GM13977 (cell line): Measurements from ENCODE around the gene DCK.

Experiments
- DNase-seq: peaks from one replicate; pipeline ENCODE4 v3.0.0; 2012; ENCODE audit warnings: low spot score
- CTCF ChIP-seq: IDR thresholded peaks from 2 replicates; pipeline ENCODE4 v1.5.1; 2012; ENCODE audit warnings: mild to moderate bottlenecking, control low read depth; ENCODE audit not compliant: insufficient read depth; ENCODE audit errors: extremely low read depth, missing control alignments
- in situ Hi-C: fragments of 300-500 bp; cut with MboI; formaldehyde crosslinking; loops from one replicate; pipeline ENCODE4 v1.12.0; 2022; ENCODE audit warnings: low sequenced_read_pairs, low pct_unique_long_range_greater_than_20kb, mixed read lengths, inconsistent platforms; ENCODE audit not compliant: unreplicated experiment

DCK gene

GRCh38 chr4:70984106-70984505 lies 9.3 kb upstream of the DCK start:
- no peak for TF ChIP-seq CTCF
- DNase-seq, result no peak
- in situ Hi-C loops, result no loop called here

- DNase-seq, result no peak
- in situ Hi-C loops, result no loop called here
- TF ChIP-seq CTCF, result no peak
These were observed 8.9 kb upstream of the DCK start for GRCh38 chr4:70984589-70984988.

- no peak for TF ChIP-seq CTCF
- in situ Hi-C loops, result no loop called here
- no peak for DNase-seq
These were observed 1.9 kb upstream of the DCK start for GRCh38 chr4:70991596-70991995.

GRCh38 chr4:70992391-70992881 lies 1.0 kb upstream of the DCK start:
- TF ChIP-seq CTCF, result no peak
- in situ Hi-C loops, result no loop called here
- DNase-seq, result no peak

GRCh38 chr4:70994069-70994366 lies 569 bp downstream of the DCK start:
- no peak for DNase-seq
- in situ Hi-C loops, result no loop called here
- no peak for TF ChIP-seq CTCF

- peak; percentile 30 for DNase-seq
- no peak for TF ChIP-seq CTCF
- in situ Hi-C loops, result no loop called here
These were observed 1.1 kb downstream of the DCK start for GRCh38 chr4:70994387-70995099.
